NCI-H2171 treated with DMSO at 0.1 percent for 48 hours (cell line): ENCODE data around the gene CAMK2A.
A peak's percentile ranks its signal among the peaks of the same experiment; 100 is the strongest.
"Not testable (repeated sequence)": the region's sequence is repeated elsewhere in the genome, so short reads cannot be mapped to it uniquely, and the experiment has no call there.

Experiments
- DNase-seq: peaks from one replicate; lab custom pipeline; 2025; lab: John Stamatoyannopoulos, UW

CAMK2A gene

GRCh38 chr5:150236981-150237754, 52.4 kb downstream of the CAMK2A start:
- no peak for DNase-seq

- no peak for DNase-seq
Observed at GRCh38 chr5:150236313-150236712, 53.3 kb downstream of the CAMK2A start.

GRCh38 chr5:150235500-150235854, 54.1 kb downstream of the CAMK2A start:
- no peak for DNase-seq

- no peak for DNase-seq
Observed at GRCh38 chr5:150234576-150235499, 54.7 kb downstream of the CAMK2A start.

- DNase-seq = not testable (repeated sequence)
Observed at GRCh38 chr5:150233706-150234105, 55.9 kb downstream of the CAMK2A start.

- DNase-seq = no peak
Observed at GRCh38 chr5:150230842-150231241, 58.7 kb downstream of the CAMK2A start.

- no peak for DNase-seq
Observed at GRCh38 chr5:150229571-150229970, 60.0 kb downstream of the CAMK2A start.

GRCh38 chr5:150227606-150228273, 61.8 kb downstream of the CAMK2A start:
- no peak for DNase-seq

GRCh38 chr5:150227036-150227435, 62.5 kb downstream of the CAMK2A start:
- DNase-seq = no peak

- DNase-seq = no peak
Observed at GRCh38 chr5:150224483-150225027, 65.0 kb downstream of the CAMK2A start.

- no peak for DNase-seq
Observed at GRCh38 chr5:150223474-150223873, 66.1 kb downstream of the CAMK2A start.

GRCh38 chr5:150222906-150223305, 66.7 kb downstream of the CAMK2A start:
- no peak for DNase-seq

- DNase-seq = no peak
Observed at GRCh38 chr5:150221471-150221870, 68.1 kb downstream of the CAMK2A start.

- DNase-seq = no peak
Observed at GRCh38 chr5:150219861-150220260, 69.7 kb downstream of the CAMK2A start.

- no peak for DNase-seq
Observed at GRCh38 chr5:150219142-150219541, 70.4 kb downstream of the CAMK2A start.

- DNase-seq = no peak
Observed at GRCh38 chr5:150218693-150219035, 70.9 kb downstream of the CAMK2A start.

- DNase-seq = peak; percentile 59
Observed at GRCh38 chr5:150217873-150218692, 71.5 kb downstream of the CAMK2A start.

GRCh38 chr5:150217038-150217437, 72.5 kb downstream of the CAMK2A start:
- DNase-seq = peak; percentile 32

- peak; percentile 1 for DNase-seq
Observed at GRCh38 chr5:150215979-150216944, 73.3 kb downstream of the CAMK2A start.

- DNase-seq = no peak
Observed at GRCh38 chr5:150214289-150214688, 75.3 kb downstream of the CAMK2A start.
